Lung microvascular endothelial cell (primary cell): ENCODE data around the gene CTNNA3. TPM values are rescaled to one million over a fixed set of nuclear protein-coding genes. Genes with fewer than 3 reads are reported as not detected.
"Not testable (repeated sequence)": the region's sequence is repeated elsewhere in the genome, so short reads cannot be mapped to it uniquely, and the experiment has no call there.

Experiments used
- DNase-seq, 2 donors: peaks; one replicate each; pipeline versions ENCODE4 v3.0.0 to v3.0.0-alpha.2; 2010; ENCODE audit warnings: low read depth in 2 of 2
- total RNA-seq: library from RNA; depleted of rRNA; stranded (reverse); fragments of >200 nt; gene quantifications from 2 replicates; pipeline ENCODE4 v1.2.1, GENCODE V29; 2014

The CTNNA3 gene
- total RNA-seq, 1 donor from 2014 or later = not detected

- DNase-seq = no peak
Observed at GRCh38 chr10:67518043-67518442, 178.0 kb downstream of the CTNNA3 start.

- DNase-seq = no peak
Observed at GRCh38 chr10:67506757-67507091, 189.3 kb downstream of the CTNNA3 start.

- DNase-seq = no peak
Observed at GRCh38 chr10:67506083-67506756, 189.8 kb downstream of the CTNNA3 start.

- no peak for DNase-seq
Observed at GRCh38 chr10:67492317-67493019, 203.5 kb downstream of the CTNNA3 start.

GRCh38 chr10:67487906-67488619 is 207.9 kb downstream of the CTNNA3 start:
- no peak for DNase-seq

GRCh38 chr10:67487199-67487598 is 208.8 kb downstream of the CTNNA3 start:
- no peak for DNase-seq

- DNase-seq = no peak
Observed at GRCh38 chr10:67477868-67478267, 218.1 kb downstream of the CTNNA3 start.

GRCh38 chr10:67476201-67476600 is 219.8 kb downstream of the CTNNA3 start:
- DNase-seq = no peak

GRCh38 chr10:67473850-67474633 is 222.0 kb downstream of the CTNNA3 start:
- DNase-seq = no peak

GRCh38 chr10:67471022-67471421 is 225.0 kb downstream of the CTNNA3 start:
- DNase-seq = no peak

- DNase-seq = no peak
Observed at GRCh38 chr10:67464278-67464677, 231.7 kb downstream of the CTNNA3 start.

GRCh38 chr10:67452892-67453291 is 243.1 kb downstream of the CTNNA3 start:
- DNase-seq = no peak

- DNase-seq = no peak
Observed at GRCh38 chr10:67438605-67439304, 257.2 kb downstream of the CTNNA3 start.

- no peak for DNase-seq
Observed at GRCh38 chr10:67433276-67433675, 262.7 kb downstream of the CTNNA3 start.

- DNase-seq = no peak
Observed at GRCh38 chr10:67402620-67403019, 293.4 kb downstream of the CTNNA3 start.

- DNase-seq = no peak
Observed at GRCh38 chr10:67401711-67402110, 294.3 kb downstream of the CTNNA3 start.

GRCh38 chr10:67386841-67387533 is 309.0 kb downstream of the CTNNA3 start:
- DNase-seq = not testable (repeated sequence)

GRCh38 chr10:67386260-67386659 is 309.7 kb downstream of the CTNNA3 start:
- no peak for DNase-seq

GRCh38 chr10:67385566-67385965 is 310.4 kb downstream of the CTNNA3 start:
- DNase-seq = no peak

- DNase-seq = no peak
Observed at GRCh38 chr10:67385089-67385488, 310.9 kb downstream of the CTNNA3 start.
